BJ (cell line): Measurements from ENCODE around the gene GPC4. TPM values are rescaled to one million over a fixed set of nuclear protein-coding genes. Genes with fewer than 3 reads are reported as not detected.

ENCODE experiments used
- CTCF ChIA-PET: fragments of 350-600 bp; formaldehyde crosslinking; extraction: SDS; loops from one replicate; lab custom pipeline; 2021; ENCODE audit warnings: antibody characterized with exemption, inconsistent platforms; lab: Yijun Ruan, JAX
- POLR2A ChIA-PET: fragments of 300-600 bp; sonication (Branson Sonifier 250); formaldehyde crosslinking; extraction: SDS; loops from one replicate; lab custom pipeline; 2021; ENCODE audit warnings: antibody characterized with exemption; lab: Charles Lee
- DNase-seq: peaks from one replicate; pipeline ENCODE4 v3.0.0-alpha.2; 2011; ENCODE audit warnings: low read depth
- H3K27me3 ChIP-seq: 2 replicates; pipeline ENCODE4 v1.6.0; 2011; ENCODE audit warnings: low read length; ENCODE audit not compliant: control insufficient read depth, insufficient read depth
- H3K36me3 ChIP-seq: 2 replicates; pipeline ENCODE4 v1.5.1; 2011; ENCODE audit warnings: low read length; ENCODE audit not compliant: control insufficient read depth, insufficient read depth
- H3K4me3 ChIP-seq: 2 replicates; pipeline ENCODE4 v1.5.1; 2011; ENCODE audit warnings: low read depth, mild to moderate bottlenecking, control low read depth, low read length
- polyA plus RNA-seq: library from polyadenylated mRNA; depleted of rRNA; stranded (reverse); fragments of >200 nt; gene quantifications from 2 replicates; pipeline ENCODE4 v1.2.3, GENCODE V29; 2011
- TF ChIP-seq, protein P1 (sequence below): IDR thresholded peaks from 2 replicates; pipeline ENCODE4 v1.5.1; 2011; ENCODE audit warnings: low read depth, mild to moderate bottlenecking, control low read depth, inconsistent platforms, low read length, moderate library complexity; ENCODE audit not compliant: insufficient read depth

GPC4 gene
- polyA plus RNA-seq, 1 experiment, result 0.26 TPM

DNA sequence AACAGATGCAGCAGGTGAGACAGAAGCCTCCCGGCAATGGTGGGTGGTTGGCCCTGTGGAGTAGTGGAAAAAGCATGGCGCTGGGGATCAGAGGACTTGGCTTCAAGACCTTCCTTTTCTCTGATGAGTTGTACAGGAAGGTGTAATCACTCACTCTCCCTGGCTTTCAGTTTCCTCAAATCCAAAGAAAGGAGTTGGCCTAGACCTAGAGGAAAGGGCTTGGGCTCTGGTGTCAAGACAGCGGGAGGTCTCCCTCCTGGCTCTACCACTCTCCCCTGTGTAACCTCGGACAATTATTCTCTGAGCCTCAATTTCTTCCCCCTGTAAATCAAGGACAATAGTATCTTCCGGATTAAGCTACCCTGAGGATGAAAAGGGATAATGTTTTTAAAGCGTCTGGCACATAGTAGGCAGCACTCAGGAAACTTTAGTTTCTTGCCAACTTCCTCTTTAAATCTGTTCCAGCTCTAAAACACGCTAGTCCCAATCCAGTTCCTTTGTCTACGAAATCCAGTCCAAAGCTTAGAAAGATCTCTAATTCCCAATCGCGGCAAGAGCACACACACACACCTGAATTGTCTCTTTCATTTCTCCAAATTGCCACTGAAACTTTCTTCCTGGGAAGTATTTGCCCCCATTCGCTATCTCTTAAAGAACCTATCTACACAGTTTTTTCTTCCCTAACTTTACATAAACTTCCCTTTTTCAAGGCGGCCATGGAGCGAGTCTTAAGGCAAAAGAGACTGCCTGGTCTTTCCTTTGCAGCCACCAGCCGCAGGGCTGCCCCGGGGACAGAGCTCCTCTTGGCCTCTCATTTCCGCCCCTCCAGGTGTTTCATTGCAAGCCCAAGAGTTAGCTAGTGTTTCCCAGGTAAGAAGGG, 29.9 kb upstream of the GPC4 start:
- no peaks in the 10 kb centered on the region for H3K27me3 ChIP-seq
- ChIA-PET POLR2A (no interaction called here), CTCF (no interaction called here)
- no peak overlapping the region for H3K4me3 ChIP-seq
- H3K36me3 ChIP-seq, result no peaks in the 10 kb centered on the region
- TF ChIP-seq, protein P1, sequence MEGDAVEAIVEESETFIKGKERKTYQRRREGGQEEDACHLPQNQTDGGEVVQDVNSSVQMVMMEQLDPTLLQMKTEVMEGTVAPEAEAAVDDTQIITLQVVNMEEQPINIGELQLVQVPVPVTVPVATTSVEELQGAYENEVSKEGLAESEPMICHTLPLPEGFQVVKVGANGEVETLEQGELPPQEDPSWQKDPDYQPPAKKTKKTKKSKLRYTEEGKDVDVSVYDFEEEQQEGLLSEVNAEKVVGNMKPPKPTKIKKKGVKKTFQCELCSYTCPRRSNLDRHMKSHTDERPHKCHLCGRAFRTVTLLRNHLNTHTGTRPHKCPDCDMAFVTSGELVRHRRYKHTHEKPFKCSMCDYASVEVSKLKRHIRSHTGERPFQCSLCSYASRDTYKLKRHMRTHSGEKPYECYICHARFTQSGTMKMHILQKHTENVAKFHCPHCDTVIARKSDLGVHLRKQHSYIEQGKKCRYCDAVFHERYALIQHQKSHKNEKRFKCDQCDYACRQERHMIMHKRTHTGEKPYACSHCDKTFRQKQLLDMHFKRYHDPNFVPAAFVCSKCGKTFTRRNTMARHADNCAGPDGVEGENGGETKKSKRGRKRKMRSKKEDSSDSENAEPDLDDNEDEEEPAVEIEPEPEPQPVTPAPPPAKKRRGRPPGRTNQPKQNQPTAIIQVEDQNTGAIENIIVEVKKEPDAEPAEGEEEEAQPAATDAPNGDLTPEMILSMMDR, result no peak
- no peak for DNase-seq

DNA sequence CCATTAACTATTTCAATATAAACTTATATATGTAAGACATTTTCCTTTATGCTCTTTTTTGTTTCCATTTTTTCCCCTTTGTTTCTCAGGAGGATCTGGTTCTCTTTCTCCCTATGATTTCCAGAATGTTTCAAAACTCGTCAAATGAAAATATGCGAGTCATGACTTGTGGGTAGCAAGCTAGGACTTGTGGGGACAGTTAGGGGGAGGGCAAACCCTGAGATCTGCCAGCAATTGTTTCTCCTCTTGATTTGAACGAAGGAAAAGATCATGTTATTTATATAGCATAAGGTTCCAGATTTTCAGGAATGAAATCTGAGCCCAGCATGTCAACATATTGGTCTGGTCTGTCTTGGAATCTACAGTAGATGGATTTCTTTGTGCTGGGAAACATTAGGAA, 28.9 kb upstream of the GPC4 start:
- ChIA-PET CTCF (no interaction called here), POLR2A (no interaction called here)
- no peaks in the 10 kb centered on the region for H3K27me3 ChIP-seq
- no peaks in the 10 kb centered on the region for H3K36me3 ChIP-seq
- TF ChIP-seq, protein P1, result no peak
- no peak for DNase-seq
- H3K4me3 ChIP-seq, result no peak overlapping the region

DNA sequence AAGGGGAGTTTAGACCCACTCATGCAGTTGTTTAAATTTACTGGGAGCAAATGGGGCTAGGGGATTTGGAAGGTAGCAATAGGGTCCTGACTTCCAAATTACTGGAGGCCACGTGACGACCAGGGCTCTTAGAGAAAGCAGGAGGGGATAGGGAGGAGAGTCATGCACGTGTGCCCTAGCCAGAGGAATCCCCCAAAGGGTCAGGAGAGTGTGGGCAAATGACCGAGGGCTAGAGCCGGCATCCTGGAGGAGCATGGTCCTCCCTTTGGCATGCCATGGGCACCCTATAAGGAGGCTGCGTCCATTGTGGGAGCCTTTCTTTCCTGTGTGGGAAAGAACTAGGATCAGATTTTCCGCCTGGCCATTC, 25.5 kb upstream of the GPC4 start:
- ChIA-PET CTCF (no interaction called here), POLR2A (no interaction called here)
- TF ChIP-seq, protein P1, result no peak
- Histone ChIP-seq H3K27me3 (no peaks in the 10 kb centered on the region), H3K36me3 (no peaks in the 10 kb centered on the region), H3K4me3 (no peak overlapping the region)
- no peak for DNase-seq

DNA sequence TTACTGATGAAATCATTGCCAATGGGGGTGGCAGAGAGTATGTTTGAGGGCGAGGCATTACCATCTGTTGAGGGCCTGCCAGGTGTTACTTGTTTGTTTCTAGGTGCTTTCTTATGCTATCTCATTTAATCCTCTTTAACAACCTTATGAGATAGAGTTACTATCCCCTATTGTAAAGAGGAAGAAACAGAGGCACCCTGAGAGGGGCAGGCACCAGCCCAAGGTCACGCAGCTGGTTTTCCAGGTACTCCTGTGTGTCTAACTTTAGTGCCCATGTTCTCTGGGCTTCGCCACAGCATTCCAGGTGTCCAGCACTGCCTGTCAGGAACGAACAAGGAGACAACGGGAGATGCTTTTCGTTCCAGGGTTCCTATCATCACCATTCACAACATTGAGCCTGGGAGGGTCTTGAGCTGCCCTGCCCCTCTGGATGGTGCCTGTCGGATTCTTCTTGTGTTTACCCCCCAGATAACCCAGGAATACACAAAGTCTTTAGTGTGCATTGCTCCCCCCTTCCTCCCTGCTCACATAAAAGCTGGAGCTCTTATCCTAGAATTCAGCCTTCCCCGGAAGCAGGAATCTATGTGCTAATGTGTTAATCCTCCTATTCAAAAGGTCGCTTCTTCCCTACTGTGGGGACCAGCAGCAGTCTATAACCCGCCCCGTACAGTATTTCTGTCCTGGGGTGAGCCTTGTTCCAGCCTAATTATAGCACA, 24.9 kb upstream of the GPC4 start:
- TF ChIP-seq, protein P1, result no peak
- H3K4me3 ChIP-seq, result no peak overlapping the region
- no peaks in the 10 kb centered on the region for H3K27me3 ChIP-seq
- H3K36me3 ChIP-seq, result no peaks in the 10 kb centered on the region
- DNase-seq, result no peak
- ChIA-PET CTCF (no interaction called here), POLR2A (no interaction called here)

DNA sequence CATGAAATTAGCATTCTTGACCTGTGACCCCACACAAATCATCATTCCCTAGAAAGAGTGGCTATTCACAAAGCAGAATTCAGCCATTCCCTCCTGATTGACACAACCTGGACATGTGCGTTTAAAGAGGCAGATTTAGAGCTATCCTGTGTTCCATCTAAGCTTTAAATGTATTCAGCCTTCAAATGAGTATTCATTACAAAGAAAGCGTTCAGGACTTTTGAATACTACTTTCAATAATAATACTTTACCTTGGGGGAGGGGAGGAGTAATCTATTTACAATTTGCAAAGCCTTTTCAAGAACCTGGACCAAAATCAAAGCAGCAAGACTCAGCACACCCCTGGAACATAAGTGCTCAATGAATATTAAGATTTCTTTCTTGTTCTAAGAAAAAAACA, 22.5 kb upstream of the GPC4 start:
- no peak for DNase-seq
- TF ChIP-seq, protein P1, result no peak
- Histone ChIP-seq H3K27me3 (no peaks in the 10 kb centered on the region), H3K4me3 (no peak overlapping the region), H3K36me3 (no peaks in the 10 kb centered on the region)
- ChIA-PET POLR2A (no interaction called here), CTCF (no interaction called here)
